ENCODE measurements around the gene ESRRA. TPM values are rescaled to one million over a fixed set of nuclear protein-coding genes. Genes with fewer than 3 reads are reported as not detected.
A peak's percentile ranks its signal among the peaks of the same experiment; 100 is the strongest.

Gene ESRRA
- total and polyA plus RNA-seq, 9 of the 15 experiments (the other 6 are each of a cell fraction or from before 2014, with no cell fraction given), result 0.27 to 89.7 (median 23.7) TPM

- TF ChIP-seq ZNF280B (CRISPR knock-in tag; IDR thresholded peaks at IDR 0.05) (no peak), CREB3L1 (IDR thresholded peaks at IDR 0.05; ENCODE audit: borderline replicate concordance, low read depth) (no peak), ZNF384 (IDR thresholded peaks at IDR 0.05; ENCODE audit: low read depth, low read length) (no peak), ZNF280A (IDR thresholded peaks at IDR 0.05; ENCODE audit: low read depth, partially characterized antibody) (no peak), RBM15 (IDR thresholded peaks at IDR 0.05; ENCODE audit: insufficient read depth, low read length) (peak; percentile 92; the same call in 1 of the 2 replicates), ZBTB9 (CRISPR knock-in tag; IDR thresholded peaks at IDR 0.05) (peak; percentile 73), SAP30 (IDR thresholded peaks at IDR 0.05; ENCODE audit: borderline replicate concordance, insufficient read depth, low read depth, low read length, poor library complexity, severe bottlenecking) (peak; percentile 82), JUN (IDR thresholded peaks at IDR 0.05; ENCODE audit: borderline replicate concordance, low read depth, low read length) (no peak), JUN (CRISPR knock-in tag; IDR thresholded peaks at IDR 0.05; ENCODE audit: borderline replicate concordance) (no peak), PCBP1 (IDR thresholded peaks at IDR 0.05; ENCODE audit: low read depth, low read length, poor library complexity, severe bottlenecking) (no peak), ZNF263 (CRISPR knock-in tag; IDR thresholded peaks at IDR 0.05; ENCODE audit: borderline replicate concordance) (no peak), MAFK (IDR thresholded peaks at IDR 0.05; ENCODE audit: low read length) (no peak), GATA2 (CRISPR knock-in tag; IDR thresholded peaks at IDR 0.05) (peak; percentile 34; the same call in 1 of the 2 replicates), EGR1 (conservative IDR thresholded peaks at IDR 0.05) (peak; percentile 83), CHD4 (IDR thresholded peaks at IDR 0.05; ENCODE audit: insufficient read depth, insufficient replicate concordance, low read depth, low read length, poor library complexity, severe bottlenecking) (no peak), FOXM1 (IDR thresholded peaks at IDR 0.05; ENCODE audit: low read depth) (no peak), FOXM1 (CRISPR knock-in tag; IDR thresholded peaks at IDR 0.05; ENCODE audit: low read depth) (no peak), ETS2 (tag; IDR thresholded peaks at IDR 0.05; ENCODE audit: borderline replicate concordance, poor library complexity, severe bottlenecking) (no peak), RBM34 (IDR thresholded peaks at IDR 0.05; ENCODE audit: borderline replicate concordance, insufficient read depth, low read length) (no peak)
Observed at GRCh38 chr11:64284962-64285884, 20.1 kb upstream of the ESRRA start, which contains the start of gene GPR137 (continued).
